Measurements from ENCODE around the gene NKAIN1. TPM values are rescaled to one million over a fixed set of nuclear protein-coding genes. Genes with fewer than 3 reads are reported as not detected.
"Not testable (repeated sequence)": the region's sequence is repeated elsewhere in the genome, so short reads cannot be mapped to it uniquely, and the experiment has no call there.

Gene NKAIN1
- total and polyA plus RNA-seq, 5 donors from 2014 or later = not detected

- H3K4me1 ChIP-seq (ENCODE audit: control insufficient read depth, insufficient read depth, low read length, poor library complexity, severe bottlenecking); H3K36me3 Mint-ChIP-seq; DNase-seq; ATAC-seq (ENCODE audit: low read depth in 2 of 2); H3K9me3 Mint-ChIP-seq; H3K4me3 Mint-ChIP-seq; H3K4me1 Mint-ChIP-seq; H3K9me3 ChIP-seq (ENCODE audit: control insufficient read depth in 2 of 2, low read length in 2 of 2); H3K27me3 ChIP-seq (ENCODE audit: control insufficient read depth, insufficient read depth, low read length); H3K4me3 ChIP-seq (ENCODE audit: low read depth, low read length); H3K36me3 ChIP-seq (ENCODE audit: control insufficient read depth, insufficient read depth, low read length); H3K27ac Mint-ChIP-seq; H3K27ac ChIP-seq (ENCODE audit: insufficient read depth, low read length, poor library complexity, severe bottlenecking): not testable (repeated sequence)
- H3K27me3 Mint-ChIP-seq = peaks cover 15% of the 10 kb centered on the region
Measured at GRCh38 chr1:31195267-31195666, 44.4 kb downstream of the NKAIN1 start.

- H3K9me3 ChIP-seq (ENCODE audit: control insufficient read depth in 2 of 2, low read length in 2 of 2) = no peaks in the 10 kb centered on the region
- H3K36me3 Mint-ChIP-seq = no peaks in the 10 kb centered on the region
- no peaks in the 10 kb centered on the region for H3K4me1 ChIP-seq (ENCODE audit: control insufficient read depth, insufficient read depth, low read length, poor library complexity, severe bottlenecking)
- DNase-seq (no peak), ATAC-seq (ENCODE audit: low read depth in 2 of 2) (no peak)
- no peak overlapping the region for H3K27ac ChIP-seq (ENCODE audit: insufficient read depth, low read length, poor library complexity, severe bottlenecking)
- peaks cover 19% of the 10 kb centered on the region for H3K27me3 Mint-ChIP-seq
- H3K27me3 ChIP-seq (ENCODE audit: control insufficient read depth, insufficient read depth, low read length) = no peaks in the 10 kb centered on the region
- H3K4me3 ChIP-seq (ENCODE audit: low read depth, low read length) = no peak overlapping the region
- H3K4me3 Mint-ChIP-seq = no peak overlapping the region
- H3K9me3 Mint-ChIP-seq = peaks cover 0 to 2% (median 0%) of the 10 kb centered on the region in 7 donors
- no peaks in the 10 kb centered on the region for H3K36me3 ChIP-seq (ENCODE audit: control insufficient read depth, insufficient read depth, low read length)
- H3K27ac Mint-ChIP-seq = no peak overlapping the region
- H3K4me1 Mint-ChIP-seq = no peaks in the 10 kb centered on the region
Measured at GRCh38 chr1:31193729-31194128, 46.0 kb downstream of the NKAIN1 start.

GRCh38 chr1:31191281-31191680 lies 48.4 kb downstream of the NKAIN1 start:
- H3K4me1 ChIP-seq (ENCODE audit: control insufficient read depth, insufficient read depth, low read length, poor library complexity, severe bottlenecking) = no peaks in the 10 kb centered on the region
- Mint-ChIP-seq H3K36me3 (no peaks in the 10 kb centered on the region), H3K4me1 (no peaks in the 10 kb centered on the region), H3K27ac (no peak overlapping the region), H3K9me3 (peaks cover 0 to 3% (median 0%) of the 10 kb centered on the region in 7 donors), H3K4me3 (no peak overlapping the region), H3K27me3 (peaks cover 19% of the 10 kb centered on the region)
- no peaks in the 10 kb centered on the region for H3K36me3 ChIP-seq (ENCODE audit: control insufficient read depth, insufficient read depth, low read length)
- H3K4me3 ChIP-seq (ENCODE audit: low read depth, low read length) = no peak overlapping the region
- no peaks in the 10 kb centered on the region for H3K9me3 ChIP-seq (ENCODE audit: control insufficient read depth in 2 of 2, low read length in 2 of 2)
- H3K27ac ChIP-seq (ENCODE audit: insufficient read depth, low read length, poor library complexity, severe bottlenecking) = no peak overlapping the region
- ATAC-seq (ENCODE audit: low read depth in 2 of 2) (no peak), DNase-seq (no peak)
- H3K27me3 ChIP-seq (ENCODE audit: control insufficient read depth, insufficient read depth, low read length) = no peaks in the 10 kb centered on the region

- ATAC-seq (ENCODE audit: low read depth in 2 of 2) = no peak
- Histone ChIP-seq H3K27ac (ENCODE audit: insufficient read depth, low read length, poor library complexity, severe bottlenecking) (no peak overlapping the region), H3K4me3 (ENCODE audit: low read depth, low read length) (no peak overlapping the region), H3K36me3 (ENCODE audit: control insufficient read depth, insufficient read depth, low read length) (no peaks in the 10 kb centered on the region), H3K4me1 (ENCODE audit: control insufficient read depth, insufficient read depth, low read length, poor library complexity, severe bottlenecking) (no peaks in the 10 kb centered on the region), H3K27me3 (ENCODE audit: control insufficient read depth, insufficient read depth, low read length) (no peaks in the 10 kb centered on the region), H3K9me3 (ENCODE audit: control insufficient read depth in 2 of 2, low read length in 2 of 2) (no peaks in the 10 kb centered on the region)
- no peaks in the 10 kb centered on the region for H3K4me1 Mint-ChIP-seq
- DNase-seq = no peak
- peaks cover 0 to 3% (median 0%) of the 10 kb centered on the region in 7 donors for H3K9me3 Mint-ChIP-seq
- no peak overlapping the region for H3K4me3 Mint-ChIP-seq
- H3K36me3 Mint-ChIP-seq = no peaks in the 10 kb centered on the region
- H3K27me3 Mint-ChIP-seq = peaks cover 18% of the 10 kb centered on the region
- H3K27ac Mint-ChIP-seq = no peak overlapping the region
Measured at GRCh38 chr1:31189696-31190674, 49.7 kb downstream of the NKAIN1 start.

GRCh38 chr1:31183927-31184554 lies 55.6 kb downstream of the NKAIN1 start:
- H3K27me3 Mint-ChIP-seq = peaks cover 42% of the 10 kb centered on the region
- peaks cover 0 to 3% (median 0%) of the 10 kb centered on the region in 7 donors for H3K9me3 Mint-ChIP-seq
- no peak overlapping the region for H3K4me3 ChIP-seq (ENCODE audit: low read depth, low read length)

GRCh38 chr1:31183126-31183525 lies 56.6 kb downstream of the NKAIN1 start:
- Histone ChIP-seq H3K9me3 (ENCODE audit: control insufficient read depth in 2 of 2, low read length in 2 of 2) (no peaks in the 10 kb centered on the region), H3K27me3 (ENCODE audit: control insufficient read depth, insufficient read depth, low read length) (peaks cover 11% of the 10 kb centered on the region), H3K4me3 (ENCODE audit: low read depth, low read length) (no peak overlapping the region), H3K27ac (ENCODE audit: insufficient read depth, low read length, poor library complexity, severe bottlenecking) (no peak overlapping the region), H3K4me1 (ENCODE audit: control insufficient read depth, insufficient read depth, low read length, poor library complexity, severe bottlenecking) (peaks cover 13% of the 10 kb centered on the region), H3K36me3 (ENCODE audit: control insufficient read depth, insufficient read depth, low read length) (no peaks in the 10 kb centered on the region)
- Mint-ChIP-seq H3K27ac (no peak overlapping the region), H3K9me3 (peaks cover 0 to 6% (median 0%) of the 10 kb centered on the region in 7 donors), H3K36me3 (no peaks in the 10 kb centered on the region), H3K4me3 (no peak overlapping the region), H3K4me1 (peaks cover 0 to 12% (median 4%) of the 10 kb centered on the region in 4 donors), H3K27me3 (peaks cover 46% of the 10 kb centered on the region)
- no peak for ATAC-seq (ENCODE audit: low read depth in 2 of 2)
- no peak for DNase-seq

More at GRCh38 chr1:31183927-31184554, 55.6 kb downstream of the NKAIN1 start:
- no peak overlapping the region for H3K27ac ChIP-seq (ENCODE audit: insufficient read depth, low read length, poor library complexity, severe bottlenecking)
- Mint-ChIP-seq H3K36me3 (no peaks in the 10 kb centered on the region), H3K4me1 (peaks cover 0 to 12% (median 4%) of the 10 kb centered on the region in 4 donors), H3K27ac (no peak overlapping the region), H3K4me3 (no peak overlapping the region)
- no peaks in the 10 kb centered on the region for H3K36me3 ChIP-seq (ENCODE audit: control insufficient read depth, insufficient read depth, low read length)
- H3K9me3 ChIP-seq (ENCODE audit: control insufficient read depth in 2 of 2, low read length in 2 of 2) = no peaks in the 10 kb centered on the region
- H3K4me1 ChIP-seq (ENCODE audit: control insufficient read depth, insufficient read depth, low read length, poor library complexity, severe bottlenecking) = peaks cover 13% of the 10 kb centered on the region
- peak in 2 of 3 donors; percentile 21 to 45 for DNase-seq
- ATAC-seq (ENCODE audit: low read depth in 2 of 2) = no peak
- peaks cover 11% of the 10 kb centered on the region for H3K27me3 ChIP-seq (ENCODE audit: control insufficient read depth, insufficient read depth, low read length)

- Mint-ChIP-seq H3K27me3 (peaks cover 46% of the 10 kb centered on the region), H3K4me1 (peaks cover 0 to 12% (median 4%) of the 10 kb centered on the region in 4 donors), H3K9me3 (peaks cover 0 to 6% (median 0%) of the 10 kb centered on the region in 7 donors), H3K4me3 (no peak overlapping the region), H3K27ac (no peak overlapping the region), H3K36me3 (no peaks in the 10 kb centered on the region)
- ATAC-seq (ENCODE audit: low read depth in 2 of 2) = no peak
- Histone ChIP-seq H3K9me3 (ENCODE audit: control insufficient read depth in 2 of 2, low read length in 2 of 2) (no peaks in the 10 kb centered on the region), H3K4me1 (ENCODE audit: control insufficient read depth, insufficient read depth, low read length, poor library complexity, severe bottlenecking) (peaks cover 13% of the 10 kb centered on the region), H3K4me3 (ENCODE audit: low read depth, low read length) (no peak overlapping the region), H3K27me3 (ENCODE audit: control insufficient read depth, insufficient read depth, low read length) (peaks cover 11% of the 10 kb centered on the region), H3K36me3 (ENCODE audit: control insufficient read depth, insufficient read depth, low read length) (no peaks in the 10 kb centered on the region), H3K27ac (ENCODE audit: insufficient read depth, low read length, poor library complexity, severe bottlenecking) (no peak overlapping the region)
- DNase-seq = peak; percentile 10 to 31 (median 29)
Measured at GRCh38 chr1:31182352-31182751, 57.3 kb downstream of the NKAIN1 start.

All from CD4-positive, CD25-positive, alpha-beta regulatory T cell (primary cell).